ENCODE results near the gene ARID1B.
"Not testable (repeated sequence)": the region's sequence is repeated elsewhere in the genome, so short reads cannot be mapped to it uniquely, and the experiment has no call there.

Gene ARID1B

DNA sequence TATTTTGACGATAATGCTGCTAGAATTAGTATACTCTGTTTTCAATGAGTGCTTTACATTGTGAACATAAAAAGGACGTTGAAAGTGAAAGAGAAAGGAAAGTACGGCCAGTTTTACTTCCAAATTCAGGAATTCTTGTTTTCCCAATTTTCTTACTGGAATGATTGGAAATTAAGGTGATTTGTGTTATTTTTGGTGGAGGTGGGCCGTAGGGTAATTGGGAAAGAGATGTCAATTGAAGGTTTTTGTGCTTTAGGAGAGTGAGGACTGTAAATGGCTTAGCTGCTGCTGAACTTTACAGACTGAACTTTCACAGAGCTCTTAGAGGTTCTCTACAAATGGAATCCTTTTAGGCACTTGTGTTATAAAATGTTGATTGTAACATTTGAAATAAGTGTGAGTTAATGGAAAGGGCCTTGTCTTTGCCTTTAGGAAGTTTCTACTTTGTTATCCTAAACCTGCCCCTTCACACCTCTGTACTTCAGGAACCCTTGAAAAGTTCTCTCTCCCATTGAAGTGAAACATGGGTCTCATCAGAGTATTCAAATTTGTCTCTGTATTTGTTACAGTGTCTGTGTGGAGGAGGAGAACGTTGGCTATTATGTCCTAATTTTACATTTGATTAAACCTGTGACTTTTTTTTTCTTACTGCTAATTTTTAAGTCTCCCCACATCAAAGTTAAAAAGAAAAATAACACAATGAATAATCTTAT is 256.4 kb downstream of the ARID1B start:
- DNase-seq: no peak

DNA sequence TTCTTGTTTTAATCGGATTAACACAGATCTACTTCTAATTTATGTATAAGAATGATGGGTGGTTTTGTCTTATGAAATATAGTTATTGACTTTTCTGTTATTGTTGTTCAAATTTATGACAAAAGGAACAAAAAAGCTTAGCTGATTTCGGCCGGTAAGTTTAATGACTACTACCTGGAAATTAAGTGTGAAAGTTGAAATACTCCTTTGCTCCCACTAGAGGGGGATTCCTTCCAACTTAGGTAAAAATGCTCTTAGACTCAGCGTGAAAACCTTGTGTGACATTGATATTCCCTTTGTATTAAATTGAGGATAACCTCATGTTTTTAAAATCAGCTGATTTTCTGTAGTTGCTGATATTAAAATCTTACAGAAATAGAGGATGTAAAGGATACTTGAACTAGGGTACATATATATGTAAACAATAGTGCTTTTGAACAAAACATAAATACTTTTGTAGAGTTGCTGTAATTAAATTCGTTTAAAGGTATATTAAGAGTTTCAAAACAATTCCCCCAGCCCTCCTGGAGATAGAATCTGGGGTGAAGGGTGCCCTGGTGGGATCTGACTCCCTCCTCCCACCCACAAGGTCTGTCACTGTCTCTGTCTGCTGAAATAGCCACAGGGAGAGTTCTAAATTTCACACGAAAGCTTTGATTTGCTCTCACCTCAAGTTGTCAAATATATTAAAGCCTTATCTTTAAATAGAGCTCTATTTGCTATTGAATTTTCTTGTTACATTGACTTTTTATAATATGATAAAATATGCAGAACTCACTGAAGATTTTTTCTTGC is 257.5 kb downstream of the ARID1B start:
- DNase-seq: peak; percentile 22

DNA sequence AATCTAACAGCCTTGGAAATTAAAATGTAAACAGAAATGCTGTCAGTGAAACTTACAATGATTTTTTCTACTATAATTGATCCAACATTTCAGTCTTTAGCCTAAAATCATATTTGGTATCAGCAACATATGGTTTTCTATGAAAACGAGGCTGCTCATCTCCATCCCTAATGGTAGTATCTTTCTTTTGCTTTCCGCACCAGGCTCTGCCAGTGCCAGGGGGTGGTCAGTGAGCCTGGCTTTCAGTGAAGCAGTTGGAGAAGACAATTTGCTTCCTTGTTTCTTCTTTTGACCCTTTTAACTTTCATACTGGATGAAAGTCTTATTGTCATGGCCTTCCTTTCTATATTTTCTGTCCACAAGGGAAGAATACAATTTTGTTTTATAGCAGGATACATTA is 258.4 kb downstream of the ARID1B start:
- DNase-seq: no peak

DNA sequence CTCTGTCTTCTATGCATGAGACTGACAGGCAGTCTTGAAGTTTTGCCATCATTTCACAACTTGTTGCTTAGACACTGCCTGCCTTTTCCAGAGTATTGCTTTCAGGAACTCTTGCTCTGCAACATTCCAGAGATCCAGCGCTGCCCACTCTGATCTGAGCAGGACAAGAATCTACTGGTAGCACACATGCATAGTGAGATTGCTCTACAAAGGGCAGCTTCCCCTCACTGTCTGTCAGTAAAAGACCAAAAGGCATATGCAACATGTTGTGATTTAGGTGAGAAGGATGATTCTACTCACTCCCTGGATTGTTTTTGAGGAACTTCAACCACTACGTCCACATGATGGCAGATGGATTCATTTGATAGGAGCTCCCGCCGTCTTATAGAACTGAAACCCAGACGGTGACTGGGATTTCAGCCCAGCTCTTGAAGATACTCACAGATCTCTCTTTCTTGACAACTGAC is 259.1 kb downstream of the ARID1B start:
- no peak for DNase-seq

DNA sequence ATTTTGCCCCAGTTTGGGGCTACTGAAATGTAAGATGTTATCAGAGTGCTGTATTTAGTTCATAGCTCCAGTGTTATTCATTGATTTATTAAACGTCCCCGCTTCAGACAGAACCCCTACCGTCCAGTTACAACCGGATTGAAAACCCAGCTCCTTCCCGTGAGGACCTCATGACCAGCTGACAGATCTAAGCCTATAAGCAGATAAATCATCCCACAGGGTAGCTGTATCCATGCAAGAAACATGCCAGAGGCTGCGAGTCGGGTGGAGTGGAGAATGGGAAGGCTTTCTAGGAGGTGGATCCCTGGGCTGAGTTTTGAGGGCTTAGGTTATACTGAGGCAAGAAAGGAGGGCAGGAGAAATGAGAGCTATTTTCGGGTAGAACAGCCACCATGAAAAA is 260.0 kb downstream of the ARID1B start:
- no peak for DNase-seq

DNA sequence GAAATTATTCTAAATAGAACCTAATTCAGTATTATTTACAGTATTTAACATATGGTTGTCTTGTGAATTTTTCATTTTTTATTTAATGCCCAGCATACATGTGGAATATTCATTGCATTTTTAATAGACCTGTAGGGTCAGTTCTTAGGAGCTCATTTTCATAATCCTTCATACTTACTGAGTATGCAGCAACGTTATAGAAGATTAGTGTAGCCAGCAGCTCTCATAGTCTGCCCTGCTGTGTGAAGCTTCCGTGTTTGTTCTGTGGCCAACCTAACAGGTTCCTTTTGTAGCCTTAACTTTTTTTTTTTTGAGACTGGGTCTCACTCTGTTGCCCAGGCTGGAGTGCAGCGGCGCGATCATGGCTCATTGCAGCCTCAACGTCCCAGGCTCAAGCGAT is 261.4 kb downstream of the ARID1B start:
- DNase-seq: no peak

DNA sequence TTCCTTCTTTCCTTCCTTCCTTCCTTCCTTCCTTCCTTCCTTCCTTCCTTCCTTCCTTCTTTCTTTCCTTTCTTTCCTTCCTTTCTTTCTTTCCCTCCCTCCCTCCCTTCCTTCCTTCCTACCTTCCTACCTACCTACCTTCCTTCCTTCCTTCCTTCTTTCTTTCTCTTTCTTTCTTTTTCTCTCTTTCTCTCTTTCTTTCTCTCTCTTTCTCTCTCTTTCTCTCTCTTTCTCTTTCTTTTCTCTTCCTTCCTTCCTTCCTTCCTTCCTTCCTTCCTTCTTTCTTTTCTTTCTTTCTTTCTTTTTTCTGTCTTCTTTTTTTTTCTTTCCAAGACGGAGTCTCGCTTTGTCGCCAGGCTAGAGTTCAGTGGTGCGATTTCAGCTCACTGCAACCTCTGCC is 262.5 kb downstream of the ARID1B start:
- not testable (repeated sequence) for DNase-seq

DNA sequence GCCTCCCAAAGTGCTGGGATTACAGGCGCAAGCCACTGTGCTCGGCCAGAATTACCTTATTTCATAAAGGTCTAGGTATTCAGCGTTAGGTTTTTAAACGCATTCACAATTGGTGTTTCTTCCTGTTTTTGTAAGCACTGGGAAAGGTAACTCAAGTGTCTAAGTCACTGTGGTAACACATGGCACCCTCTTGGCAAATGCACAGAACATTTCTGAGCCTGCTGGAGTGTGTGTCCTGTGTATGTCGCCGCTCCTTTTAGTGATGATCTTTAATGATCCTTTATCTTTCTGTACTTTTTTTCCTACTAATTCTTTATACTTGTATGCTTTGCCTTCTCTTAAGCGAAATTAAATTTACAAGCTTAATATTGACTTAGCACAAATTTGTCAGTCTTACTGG is 263.0 kb downstream of the ARID1B start:
- no peak for DNase-seq

DNA sequence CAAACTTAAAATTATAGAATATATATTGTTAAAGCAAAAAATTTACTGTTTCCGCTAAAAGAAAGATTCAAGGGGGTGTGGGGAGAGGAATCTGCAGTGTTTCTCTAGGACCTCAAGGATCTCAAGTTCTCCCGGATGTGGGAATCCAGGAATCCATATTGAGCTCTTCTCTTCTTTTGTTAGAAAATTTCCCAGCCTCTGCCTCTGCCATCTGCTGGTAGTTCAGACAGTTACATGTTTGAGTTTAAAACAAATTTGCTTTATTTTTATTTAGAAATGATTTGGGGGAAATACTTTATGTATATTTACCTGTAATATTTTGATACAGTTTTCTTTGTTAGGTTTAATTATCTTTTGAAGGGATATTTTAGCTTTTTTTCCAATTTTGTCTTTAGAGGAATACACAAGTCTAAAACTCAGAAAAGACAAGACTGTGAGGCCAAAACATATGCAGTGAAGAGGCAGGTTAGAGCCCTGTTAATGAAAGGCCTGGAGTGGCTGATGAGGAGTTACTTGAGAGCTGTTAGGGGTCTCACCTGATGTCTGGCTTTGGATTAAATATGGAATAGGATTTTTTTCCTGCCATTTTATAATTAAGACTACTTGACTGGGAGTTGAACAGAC is 268.8 kb downstream of the ARID1B start:
- no peak for DNase-seq

DNA sequence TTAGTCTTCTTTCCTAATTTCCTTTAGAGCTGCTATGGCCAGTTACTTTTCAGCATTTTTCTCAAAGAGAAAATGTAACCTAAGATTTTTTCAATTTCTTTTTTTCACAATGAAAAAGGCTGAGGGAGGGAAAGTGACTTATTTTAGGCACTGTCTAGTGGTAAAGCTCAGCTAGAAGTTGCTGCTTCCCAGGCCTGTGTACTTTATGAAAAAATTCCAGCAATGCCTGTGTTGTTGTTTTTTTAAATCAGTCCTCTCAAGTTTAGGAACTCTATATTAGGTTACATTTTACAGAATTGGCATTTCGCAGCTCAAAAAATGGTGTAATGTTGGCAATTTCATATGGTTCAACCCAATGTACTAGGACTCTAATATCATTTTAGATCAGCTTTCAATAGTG is 269.6 kb downstream of the ARID1B start:
- DNase-seq: no peak

DNA sequence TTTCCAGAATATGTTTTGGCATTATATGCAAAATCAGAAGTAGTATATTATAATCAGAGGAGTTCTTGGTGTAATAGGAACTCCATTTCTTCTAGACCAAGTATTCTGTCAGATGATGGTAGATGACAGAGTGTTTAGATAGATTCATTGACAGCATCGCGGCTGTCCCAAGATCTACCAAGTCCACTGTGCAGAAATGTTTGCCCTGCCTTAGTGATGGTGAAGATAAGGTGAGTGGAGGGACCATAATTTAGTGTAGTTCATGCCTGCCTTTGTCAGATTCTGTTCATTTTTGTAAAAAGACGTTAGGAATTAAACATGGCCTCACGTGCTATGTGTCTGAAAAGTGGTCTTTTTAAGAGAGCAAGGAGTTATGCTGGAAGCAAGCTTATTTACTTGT is 270.1 kb downstream of the ARID1B start:
- DNase-seq: no peak

DNA sequence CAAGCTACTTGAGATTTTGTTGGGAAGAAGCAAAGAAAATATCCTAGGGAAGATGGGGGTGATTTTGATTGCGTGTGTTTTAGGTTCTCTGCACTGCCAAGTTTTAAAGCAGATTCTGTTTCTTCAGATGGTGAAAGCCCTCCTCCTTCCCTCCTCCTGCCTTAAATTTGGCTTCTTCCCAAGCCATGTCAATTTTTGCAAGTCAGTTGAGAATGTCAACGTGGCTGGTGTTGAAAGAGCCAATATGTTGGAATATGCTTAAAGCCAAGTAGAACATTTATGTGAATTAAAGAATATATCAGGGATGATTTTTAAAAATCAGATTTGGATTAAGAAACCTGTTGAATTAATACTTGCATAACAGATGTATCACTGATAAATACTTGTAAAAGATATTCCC is 270.8 kb downstream of the ARID1B start:
- no peak for DNase-seq

DNA sequence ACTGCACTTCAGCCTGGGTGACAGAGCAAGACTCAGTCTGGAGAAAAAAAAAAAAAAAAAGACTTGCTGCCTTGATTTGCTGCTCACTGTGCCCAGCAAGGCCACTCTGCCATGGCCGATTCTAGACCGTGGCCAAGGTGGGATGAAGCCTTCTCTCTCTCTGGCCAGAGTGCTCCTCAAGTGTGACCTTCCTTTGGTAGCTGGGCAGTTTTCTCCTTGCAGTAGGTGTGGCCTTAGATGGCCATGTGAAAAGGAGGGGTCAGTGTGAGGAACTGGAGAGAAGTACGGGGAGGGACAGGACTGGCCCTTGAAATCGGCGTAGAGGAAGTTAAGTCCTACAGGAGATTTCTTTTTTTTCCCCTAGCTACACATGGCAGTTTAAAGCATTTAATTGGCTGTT is 272.0 kb downstream of the ARID1B start:
- no peak for DNase-seq

DNA sequence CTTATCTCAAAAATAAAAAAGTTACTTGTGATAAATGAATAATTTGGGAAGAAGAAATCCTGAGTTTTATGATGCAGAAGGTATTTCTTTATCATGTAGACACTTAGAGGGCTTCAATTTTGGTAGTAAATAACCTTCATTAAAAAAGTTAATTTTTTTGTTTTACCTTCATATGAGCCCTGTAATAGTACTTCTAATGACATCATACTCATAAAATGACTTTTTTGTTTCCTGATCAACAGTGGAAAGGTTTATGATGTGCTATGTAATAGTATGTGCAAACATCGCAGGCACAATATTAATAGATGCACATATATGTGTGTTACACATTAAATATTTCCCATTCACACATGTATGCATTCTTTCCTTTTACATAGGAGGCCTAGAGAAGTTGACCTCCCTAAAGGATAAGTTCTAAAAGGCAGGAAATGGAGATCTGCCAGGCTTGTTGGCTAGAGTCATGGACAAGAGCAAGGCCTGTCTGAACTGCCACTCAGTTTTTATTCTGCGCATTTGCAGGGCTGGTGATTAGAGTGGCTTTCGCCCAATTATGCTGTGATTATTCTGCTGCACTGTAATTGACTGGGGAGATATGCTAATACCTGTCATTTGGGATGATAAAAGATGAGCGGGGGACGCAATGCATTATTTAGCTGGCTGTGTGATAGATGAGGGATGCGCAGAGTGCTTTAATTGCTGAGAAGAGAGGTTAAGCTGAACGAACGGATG is 273.5 kb downstream of the ARID1B start:
- DNase-seq: no peak

DNA sequence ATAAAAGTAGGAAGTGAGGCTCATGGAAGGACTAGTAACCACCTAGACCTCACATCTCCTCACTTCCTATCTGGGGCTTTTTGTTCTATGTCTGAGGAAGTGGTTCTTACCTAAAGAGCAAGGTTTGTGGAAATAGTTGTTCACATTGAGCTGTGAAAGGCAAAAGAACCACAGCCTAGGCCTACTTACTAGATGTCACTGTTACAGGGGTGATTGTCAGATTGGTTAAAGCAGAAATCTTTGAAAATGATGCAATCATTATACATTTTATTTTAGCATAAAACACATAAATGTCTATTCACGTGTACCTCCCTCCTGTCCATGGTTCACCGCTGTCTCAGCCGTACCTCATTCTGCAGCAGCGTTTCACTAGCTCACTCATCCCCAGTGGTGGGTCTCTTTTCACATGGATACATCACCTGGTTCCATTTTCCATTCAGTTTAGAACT is 277.4 kb downstream of the ARID1B start:
- no peak for DNase-seq

DNA sequence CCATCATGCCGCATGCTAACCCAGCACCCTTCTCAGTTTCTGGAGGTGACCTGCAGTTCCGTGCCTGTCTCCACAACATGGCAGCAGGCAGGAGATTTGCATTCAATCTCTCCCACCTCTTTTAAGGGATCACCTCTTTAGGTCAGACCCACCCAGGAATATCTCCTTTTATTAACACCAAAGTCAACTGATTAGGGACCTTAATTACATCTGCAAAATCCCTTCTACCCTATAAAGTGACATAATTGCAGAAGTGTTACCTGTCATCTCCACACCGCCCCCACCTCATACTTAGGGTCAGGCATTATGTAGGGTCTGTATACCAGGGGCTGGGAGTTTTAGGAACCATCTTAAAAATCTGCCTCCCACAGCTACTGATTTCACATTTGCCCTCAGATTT is 278.7 kb downstream of the ARID1B start:
- DNase-seq: no peak

DNA sequence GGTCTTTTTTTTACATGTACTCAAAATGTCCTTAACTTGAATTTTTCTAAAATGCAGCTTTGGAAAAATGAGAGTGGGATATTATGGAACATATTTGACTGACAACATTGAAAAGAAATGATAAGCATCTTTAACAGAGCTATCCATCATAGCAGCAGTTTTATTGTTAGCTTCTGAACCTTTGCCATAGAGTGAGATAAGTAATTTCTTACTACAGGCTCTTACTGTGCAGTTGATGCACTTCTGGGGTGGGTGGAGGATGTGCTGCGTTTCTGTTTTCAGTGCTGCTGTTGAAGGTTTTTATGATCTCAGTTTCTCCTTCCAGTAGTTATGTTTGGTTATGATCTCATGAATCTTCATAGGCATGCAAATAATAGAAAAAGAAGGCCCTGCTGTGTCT is 279.1 kb downstream of the ARID1B start:
- no peak for DNase-seq

DNA sequence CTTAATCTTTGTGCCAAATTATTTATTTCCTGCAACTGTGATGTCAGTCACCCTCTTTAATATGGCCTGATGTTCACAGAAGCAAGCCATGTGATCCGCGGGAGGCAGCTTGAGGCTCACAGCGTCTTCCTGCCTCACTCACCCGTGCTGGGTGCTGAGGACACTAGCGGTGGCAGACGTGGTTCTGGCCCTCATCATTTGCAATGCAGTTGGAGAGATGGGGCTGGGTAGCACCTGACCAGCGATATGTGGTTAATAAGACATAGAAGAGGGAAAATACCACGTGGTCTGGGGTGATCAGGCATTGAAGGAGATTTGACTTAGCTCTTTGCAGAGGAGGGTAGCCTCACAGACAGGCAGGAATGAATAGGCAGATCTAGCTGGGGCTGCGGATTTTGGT is 281.4 kb downstream of the ARID1B start:
- DNase-seq: no peak

DNA sequence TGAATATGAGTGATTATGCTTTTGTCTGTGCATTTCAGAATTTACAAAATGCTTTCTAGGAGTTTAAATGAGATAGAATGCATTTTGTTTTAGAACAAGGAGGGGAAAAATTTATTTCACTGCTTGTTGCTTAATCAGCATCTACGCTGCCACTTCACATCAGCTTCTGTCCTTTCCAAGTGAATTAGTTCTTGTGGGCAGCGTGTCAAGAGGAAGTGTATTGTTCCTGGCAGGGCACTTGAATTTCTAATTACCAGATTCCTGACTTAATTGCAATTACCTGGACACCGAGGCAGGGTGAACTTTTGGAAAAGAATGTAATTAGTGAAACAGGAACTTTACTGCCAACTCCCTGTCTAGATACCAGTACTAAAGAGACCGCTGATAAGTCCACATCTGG is 282.6 kb downstream of the ARID1B start:
- no peak for DNase-seq

DNA sequence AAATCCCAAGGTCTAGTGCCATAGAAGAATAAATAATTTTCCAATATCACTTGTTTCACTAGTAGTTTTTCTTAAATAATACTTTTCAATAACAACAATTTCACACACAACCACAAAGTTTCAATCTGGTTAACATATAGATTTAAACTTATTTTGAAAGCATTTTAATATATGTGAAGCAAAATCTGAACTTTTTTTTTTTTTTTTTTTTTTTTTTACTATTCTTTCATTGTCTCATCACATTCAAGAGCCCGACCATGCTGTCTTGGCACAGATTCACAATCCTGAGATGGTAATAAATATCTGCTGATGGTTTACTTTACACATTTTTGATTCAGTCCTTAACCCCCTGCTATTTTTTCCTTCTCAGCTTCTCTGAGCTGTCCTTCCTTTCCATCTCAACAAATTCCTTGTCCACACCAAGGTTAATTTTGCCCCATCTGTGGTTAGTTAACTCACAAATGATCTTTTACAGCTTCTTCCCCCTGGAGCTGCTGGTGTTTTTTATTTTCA is 283.3 kb downstream of the ARID1B start:
- DNase-seq: no peak

DNA sequence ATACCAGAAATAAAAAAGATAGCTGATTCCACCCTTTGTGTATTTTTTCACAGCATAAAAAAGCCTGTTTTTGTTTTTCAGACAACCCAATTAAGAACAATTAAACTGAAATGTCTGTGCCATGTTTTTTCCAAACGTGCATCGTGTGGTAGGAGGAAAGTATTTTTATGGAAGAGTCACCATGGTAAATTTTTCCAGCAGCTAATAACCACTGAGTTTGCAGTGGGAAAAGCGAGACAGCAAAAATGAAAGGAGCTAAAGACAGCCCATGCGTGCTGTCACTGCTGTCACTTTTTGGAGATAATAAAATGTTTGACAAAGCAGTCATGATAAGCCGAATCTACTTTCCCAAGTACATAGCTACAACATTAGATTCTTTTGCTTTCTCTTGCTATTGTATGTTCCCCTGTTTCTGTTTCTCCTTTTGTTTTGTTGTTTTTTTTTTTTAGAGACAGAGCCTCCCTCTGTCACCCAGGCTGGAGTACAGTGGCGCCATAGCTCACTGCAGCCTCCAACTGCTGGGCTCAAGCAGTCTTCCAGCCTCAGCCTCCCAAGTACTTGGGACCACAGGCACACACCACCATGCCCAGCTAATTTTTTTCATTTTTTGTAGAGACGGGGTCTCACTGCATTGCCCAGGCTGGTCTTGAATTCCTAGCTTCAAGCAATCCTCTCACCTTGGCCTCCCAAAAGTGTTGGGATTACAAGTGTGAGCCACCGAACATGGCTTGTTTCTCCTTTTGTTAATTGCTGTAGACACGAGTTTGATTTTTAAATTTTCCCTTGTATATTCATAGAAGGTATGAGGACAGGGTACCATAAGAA is 284.8 kb downstream of the ARID1B start:
- no peak for DNase-seq
